Stimulated activated CD4-positive, alpha-beta T cell treated with anti-CD3 and anti-CD28 coated beads, Interleukin-15, amount 100 ng/mL, for 48 hours (primary cell): ENCODE data around the gene PPP1R10.

Experiments
- DNase-seq, 2 donors: peaks; one replicate each; pipeline ENCODE4 v3.0.0-alpha.2; 2020; ENCODE audit warnings: low read depth in 2 of 2

PPP1R10 gene

DNA sequence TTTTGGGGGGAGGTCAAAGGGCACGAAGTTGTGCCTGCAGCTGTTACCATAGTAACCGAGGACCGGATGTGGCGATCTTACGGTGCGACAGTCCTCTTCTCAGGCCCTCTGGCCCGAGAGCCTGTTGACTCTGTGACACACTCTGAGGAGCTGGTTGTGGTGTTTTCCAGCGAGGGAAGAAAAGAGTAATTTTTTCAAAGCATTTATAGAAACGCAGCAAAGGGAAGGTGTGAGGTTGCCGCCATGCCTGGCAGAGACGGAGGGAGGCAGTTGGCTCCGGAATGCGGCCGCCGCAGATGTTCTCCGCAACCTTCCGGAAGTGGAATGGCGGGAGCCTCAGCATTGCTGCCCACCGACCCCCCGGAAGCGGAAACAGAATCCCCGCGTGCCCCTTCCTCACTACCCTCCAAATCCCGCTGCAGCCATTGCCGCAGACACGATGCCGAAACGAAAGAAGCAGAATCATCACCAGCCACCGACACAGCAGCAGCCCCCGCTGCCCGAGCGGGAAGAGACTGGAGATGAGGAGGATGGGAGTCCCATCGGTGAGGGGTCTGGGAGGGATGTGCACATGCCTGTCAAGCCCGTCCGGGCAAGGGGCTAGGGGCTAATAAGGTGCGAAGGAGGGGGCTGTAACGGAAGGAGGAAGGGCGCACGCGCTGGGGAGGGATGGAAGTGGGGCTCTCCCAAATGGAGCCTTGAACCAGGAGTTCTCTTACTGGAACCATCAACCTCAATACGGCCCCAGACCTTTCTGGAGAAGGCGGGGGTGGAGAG is 59.9 kb downstream of the PPP1R10 start, which contains the start of gene PRR3:
PRR3 (plus strand) TSS at position 390 of the 777 bp plus-strand sequence; CDS start at position 440, 50 bp downstream.
- peak; percentile 86 to 91 for DNase-seq

DNA sequence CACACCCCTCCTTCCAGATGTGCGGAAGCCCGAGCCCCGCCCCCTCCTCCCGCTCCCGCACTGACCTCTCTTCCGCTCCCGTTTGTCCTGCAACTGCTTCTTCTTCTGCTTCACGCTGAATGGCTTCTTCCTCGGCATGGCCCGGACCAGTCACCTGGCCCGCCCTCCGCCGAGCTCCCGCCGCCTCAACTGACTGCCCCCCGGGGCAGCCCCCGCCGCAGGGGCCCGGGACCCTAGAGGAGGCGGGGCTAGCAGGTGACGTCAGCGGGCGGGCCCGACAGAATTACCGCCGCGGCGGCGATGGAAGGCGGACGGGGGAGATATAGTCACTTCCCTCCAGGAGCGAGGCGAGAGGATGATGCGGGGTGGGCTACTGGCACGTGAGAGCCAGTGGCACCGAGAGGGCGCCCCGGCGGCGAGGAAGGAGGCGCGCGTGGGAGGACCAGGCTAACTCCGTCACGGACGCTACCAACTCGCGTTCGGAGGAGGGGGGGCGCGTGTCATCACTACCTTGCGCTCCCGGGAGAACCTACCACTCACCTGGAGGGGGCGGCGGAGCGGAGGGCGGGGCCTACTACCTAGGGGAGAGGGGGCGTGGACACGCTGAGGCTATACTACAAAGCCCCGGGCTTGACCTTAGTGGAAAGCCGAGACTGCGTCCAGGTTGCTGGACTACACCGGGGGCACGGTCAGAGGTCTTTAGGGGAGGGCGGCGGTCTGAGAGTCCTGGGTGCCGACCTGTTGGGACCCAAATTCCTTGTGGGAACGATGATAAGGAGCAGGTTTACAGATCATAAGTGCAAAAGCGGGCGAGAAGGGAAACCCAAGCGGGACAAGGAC is 60.8 kb downstream of the PPP1R10 start, which contains the start of gene GNL1:
GNL1 (minus strand) TSS at position 424 of the 840 bp plus-strand sequence; CDS start at position 138, 286 bp downstream.
- DNase-seq = peak; percentile 99

DNA sequence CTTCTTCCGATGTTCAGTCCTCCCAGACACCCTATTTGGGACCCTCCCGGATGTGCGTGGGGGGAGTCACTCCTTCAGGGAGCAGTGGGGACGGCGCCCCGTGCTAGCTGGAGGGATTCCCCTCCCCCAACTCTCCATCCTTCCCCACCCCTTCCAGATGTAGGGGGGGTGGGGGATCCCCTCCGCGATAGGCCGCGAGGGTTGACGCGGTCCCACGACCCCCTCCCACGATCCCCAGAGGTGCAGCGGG is 61.3 kb downstream of the PPP1R10 start:
- DNase-seq = no peak

DNA sequence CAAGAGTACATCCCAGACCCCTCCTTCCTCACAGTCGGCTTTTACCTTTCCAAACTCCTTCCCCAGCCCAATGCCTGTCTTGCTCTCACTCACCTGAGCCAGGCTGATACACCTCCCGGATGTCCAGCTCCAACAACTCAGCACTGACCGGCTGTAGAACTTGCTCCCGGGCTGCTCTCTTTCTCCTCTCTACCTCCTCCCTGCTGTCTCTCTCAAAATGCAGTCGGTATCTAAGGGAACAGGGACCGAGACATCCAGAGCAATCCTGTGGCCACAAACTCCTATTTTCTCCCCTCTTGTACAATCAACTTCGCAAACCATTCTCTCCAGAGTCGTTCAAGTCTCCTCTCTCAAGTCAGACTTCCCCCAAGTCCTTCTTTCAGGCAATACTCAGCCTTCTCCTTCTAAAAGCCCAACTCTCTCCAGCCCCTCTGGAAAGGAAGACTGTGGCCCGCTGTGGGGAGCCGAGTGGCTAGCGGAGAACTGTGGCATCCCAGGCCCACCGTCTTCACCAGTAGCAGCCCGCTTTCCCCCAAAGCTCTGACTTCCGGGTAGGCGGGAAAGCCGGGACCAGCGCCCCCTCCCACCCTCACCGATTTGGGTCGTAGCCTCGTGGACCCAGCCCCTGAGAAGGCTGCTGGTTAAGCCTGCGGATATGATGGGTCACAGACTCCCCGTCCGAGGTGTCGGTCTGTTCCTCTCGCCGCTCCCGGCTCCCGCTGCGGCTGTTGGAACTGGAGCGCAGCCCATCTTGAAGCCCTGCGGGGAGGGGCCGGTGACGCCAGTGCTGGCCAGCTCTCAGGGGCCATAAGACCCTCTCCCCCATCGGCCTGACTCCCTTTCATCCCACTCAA is 61.9 kb downstream of the PPP1R10 start:
- DNase-seq = no peak

DNA sequence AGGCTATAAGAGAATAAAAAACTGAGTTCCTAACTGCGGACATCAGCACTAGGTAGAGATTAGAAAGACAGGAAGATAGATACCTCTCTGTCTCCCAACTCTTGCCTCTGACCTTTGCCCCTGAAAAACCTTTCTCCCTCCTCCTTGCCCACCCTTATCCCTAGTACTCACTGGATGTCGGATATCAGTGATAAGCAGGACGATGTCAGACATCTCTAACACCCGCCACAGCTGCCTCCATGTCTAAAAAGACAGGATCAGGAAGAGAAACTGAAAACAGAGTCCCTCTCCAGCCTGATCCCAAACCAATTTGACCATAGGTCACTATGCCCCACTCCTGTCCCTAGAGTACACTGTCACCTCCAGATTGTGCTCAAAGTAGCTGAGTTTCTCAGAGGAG is 62.6 kb downstream of the PPP1R10 start:
- no peak for DNase-seq
